BLaER1 (cell line): Measurements from ENCODE around the gene EEPD1.

Experiments used
- H3K27ac ChIP-seq: shearing (Covaris generic); formaldehyde crosslinking; 2 replicates; pipeline ENCODE4 v1.8.1; 2022
- H3K27me3 ChIP-seq: shearing (Covaris generic); formaldehyde crosslinking; 2 replicates; pipeline ENCODE4 v1.8.1; 2022
- H3K36me3 ChIP-seq: shearing (Covaris generic); formaldehyde crosslinking; 2 replicates; pipeline ENCODE4 v1.8.1; 2022
- H3K4me1 ChIP-seq: shearing (Covaris generic); formaldehyde crosslinking; 2 replicates; pipeline ENCODE4 v1.8.1; 2022
- H3K4me2 ChIP-seq: shearing (Covaris generic); formaldehyde crosslinking; 2 replicates; pipeline ENCODE4 v1.8.1; 2022
- H3K4me3 ChIP-seq: shearing (Covaris generic); formaldehyde crosslinking; 2 replicates; pipeline ENCODE4 v1.8.1; 2022
- H3K9ac ChIP-seq: shearing (Covaris generic); formaldehyde crosslinking; 2 replicates; pipeline ENCODE4 v1.8.1; 2022
- H3K9me3 ChIP-seq: shearing (Covaris generic); formaldehyde crosslinking; 2 replicates; pipeline ENCODE4 v1.8.1; 2022
- H4K20me1 ChIP-seq: shearing (Covaris generic); formaldehyde crosslinking; 2 replicates; pipeline ENCODE4 v1.8.1; 2022
- Cebpa-rat ChIP-seq: shearing (Covaris generic); IDR thresholded peaks from 2 replicates; pipeline ENCODE4 v1.8.1; 2022

Gene EEPD1

GRCh38 chr7:36264913-36265516, 112.0 kb downstream of the EEPD1 start:
- Histone ChIP-seq H3K36me3 (no peaks in the 10 kb centered on the region), H3K9me3 (no peaks in the 10 kb centered on the region)

GRCh38 chr7:36265680-36266079, 112.6 kb downstream of the EEPD1 start:
- Histone ChIP-seq H3K4me2 (peak overlapping the region; percentile 31), H3K27ac (no peak overlapping the region)

More at GRCh38 chr7:36264913-36265516, 112.0 kb downstream of the EEPD1 start:
- Histone ChIP-seq H3K4me2 (no peak overlapping the region), H3K4me1 (peaks cover 49% of the 10 kb centered on the region), H4K20me1 (no peaks in the 10 kb centered on the region), H3K9ac (no peak overlapping the region), H3K4me3 (no peak overlapping the region), H3K27ac (no peak overlapping the region), H3K27me3 (no peaks in the 10 kb centered on the region)
- TF ChIP-seq Cebpa-rat, result no peak

GRCh38 chr7:36266190-36266589, 113.1 kb downstream of the EEPD1 start:
- Histone ChIP-seq H4K20me1 (no peaks in the 10 kb centered on the region), H3K4me2 (peak overlapping the region; percentile 31), H3K27me3 (no peaks in the 10 kb centered on the region), H3K9me3 (no peaks in the 10 kb centered on the region), H3K4me1 (peaks cover 41% of the 10 kb centered on the region), H3K9ac (no peak overlapping the region), H3K36me3 (no peaks in the 10 kb centered on the region), H3K27ac (no peak overlapping the region), H3K4me3 (no peak overlapping the region)
- no peak for TF ChIP-seq Cebpa-rat

More at GRCh38 chr7:36265680-36266079, 112.6 kb downstream of the EEPD1 start:
- Histone ChIP-seq H3K27me3 (no peaks in the 10 kb centered on the region), H4K20me1 (no peaks in the 10 kb centered on the region), H3K9me3 (no peaks in the 10 kb centered on the region), H3K36me3 (no peaks in the 10 kb centered on the region), H3K9ac (no peak overlapping the region), H3K4me1 (peaks cover 42% of the 10 kb centered on the region), H3K4me3 (no peak overlapping the region)
- no peak for TF ChIP-seq Cebpa-rat

GRCh38 chr7:36266683-36267082, 113.6 kb downstream of the EEPD1 start:
- no peak for TF ChIP-seq Cebpa-rat
- no peak overlapping the region for H3K4me3 ChIP-seq
- peaks cover 41% of the 10 kb centered on the region for H3K4me1 ChIP-seq
- H3K27ac ChIP-seq, result no peak overlapping the region
- H3K4me2 ChIP-seq, result peak overlapping the region; percentile 31; the same call in 1 of the 2 replicates
- H3K9ac ChIP-seq, result no peak overlapping the region
- no peaks in the 10 kb centered on the region for H3K9me3 ChIP-seq
- no peaks in the 10 kb centered on the region for H4K20me1 ChIP-seq
- no peaks in the 10 kb centered on the region for H3K27me3 ChIP-seq
- no peaks in the 10 kb centered on the region for H3K36me3 ChIP-seq

- no peak for TF ChIP-seq Cebpa-rat
- Histone ChIP-seq H4K20me1 (no peaks in the 10 kb centered on the region), H3K9ac (no peak overlapping the region), H3K36me3 (no peaks in the 10 kb centered on the region), H3K27me3 (no peaks in the 10 kb centered on the region), H3K4me3 (no peak overlapping the region), H3K4me2 (no peak overlapping the region), H3K9me3 (no peaks in the 10 kb centered on the region), H3K27ac (no peak overlapping the region), H3K4me1 (no peaks in the 10 kb centered on the region)
These were observed 119.1 kb downstream of the EEPD1 start for GRCh38 chr7:36272211-36272566.

GRCh38 chr7:36272567-36273269, 119.7 kb downstream of the EEPD1 start:
- Histone ChIP-seq H3K4me2 (no peak overlapping the region), H3K9ac (no peak overlapping the region), H3K27me3 (no peaks in the 10 kb centered on the region), H3K4me1 (no peaks in the 10 kb centered on the region), H4K20me1 (no peaks in the 10 kb centered on the region), H3K9me3 (no peaks in the 10 kb centered on the region), H3K4me3 (no peak overlapping the region), H3K36me3 (no peaks in the 10 kb centered on the region), H3K27ac (no peak overlapping the region)
- no peak for TF ChIP-seq Cebpa-rat

GRCh38 chr7:36273836-36274235, 120.8 kb downstream of the EEPD1 start:
- Histone ChIP-seq H3K9ac (no peak overlapping the region), H3K27me3 (no peaks in the 10 kb centered on the region), H3K4me1 (peaks cover 6% of the 10 kb centered on the region; the same call in 1 of the 2 replicates), H3K36me3 (no peaks in the 10 kb centered on the region), H3K4me2 (no peak overlapping the region), H3K27ac (no peak overlapping the region), H3K4me3 (no peak overlapping the region), H4K20me1 (no peaks in the 10 kb centered on the region), H3K9me3 (no peaks in the 10 kb centered on the region)
- no peak for TF ChIP-seq Cebpa-rat

GRCh38 chr7:36275735-36276284, 122.8 kb downstream of the EEPD1 start:
- Histone ChIP-seq H3K4me3 (no peak overlapping the region), H3K27me3 (no peaks in the 10 kb centered on the region), H3K4me1 (peaks cover 7% of the 10 kb centered on the region; the same call in 1 of the 2 replicates), H3K27ac (no peak overlapping the region), H4K20me1 (no peaks in the 10 kb centered on the region), H3K36me3 (no peaks in the 10 kb centered on the region), H3K9ac (no peak overlapping the region), H3K4me2 (no peak overlapping the region), H3K9me3 (no peaks in the 10 kb centered on the region)
- no peak for TF ChIP-seq Cebpa-rat

GRCh38 chr7:36276428-36277248, 123.6 kb downstream of the EEPD1 start:
- Histone ChIP-seq H3K4me2 (no peak overlapping the region), H3K9me3 (no peaks in the 10 kb centered on the region), H3K9ac (no peak overlapping the region), H4K20me1 (no peaks in the 10 kb centered on the region), H3K4me1 (peaks cover 7% of the 10 kb centered on the region; the same call in 1 of the 2 replicates), H3K4me3 (no peak overlapping the region), H3K27ac (no peak overlapping the region), H3K27me3 (no peaks in the 10 kb centered on the region), H3K36me3 (no peaks in the 10 kb centered on the region)
- no peak for TF ChIP-seq Cebpa-rat

- Histone ChIP-seq H3K36me3 (no peaks in the 10 kb centered on the region), H3K9me3 (no peaks in the 10 kb centered on the region), H3K4me3 (no peak overlapping the region), H4K20me1 (no peaks in the 10 kb centered on the region), H3K4me1 (peaks cover 11% of the 10 kb centered on the region), H3K9ac (no peak overlapping the region), H3K4me2 (no peak overlapping the region), H3K27ac (no peak overlapping the region), H3K27me3 (no peaks in the 10 kb centered on the region)
- TF ChIP-seq Cebpa-rat, result no peak
These were observed 124.1 kb downstream of the EEPD1 start for GRCh38 chr7:36277249-36277542.
